GM10266 (cell line): ENCODE measurements around the gene CYBC1.

Source experiments
- DNase-seq: peaks from one replicate; pipeline ENCODE4 v3.0.0; 2012; ENCODE audit errors: extremely low spot score
- TF ChIP-seq, protein P1 (sequence below): IDR thresholded peaks from 2 replicates; pipeline ENCODE4 v1.5.1; 2012; ENCODE audit warnings: mild to moderate bottlenecking, low read depth; ENCODE audit not compliant: control insufficient read depth, insufficient read depth; ENCODE audit errors: missing control alignments

The CYBC1 gene

DNA sequence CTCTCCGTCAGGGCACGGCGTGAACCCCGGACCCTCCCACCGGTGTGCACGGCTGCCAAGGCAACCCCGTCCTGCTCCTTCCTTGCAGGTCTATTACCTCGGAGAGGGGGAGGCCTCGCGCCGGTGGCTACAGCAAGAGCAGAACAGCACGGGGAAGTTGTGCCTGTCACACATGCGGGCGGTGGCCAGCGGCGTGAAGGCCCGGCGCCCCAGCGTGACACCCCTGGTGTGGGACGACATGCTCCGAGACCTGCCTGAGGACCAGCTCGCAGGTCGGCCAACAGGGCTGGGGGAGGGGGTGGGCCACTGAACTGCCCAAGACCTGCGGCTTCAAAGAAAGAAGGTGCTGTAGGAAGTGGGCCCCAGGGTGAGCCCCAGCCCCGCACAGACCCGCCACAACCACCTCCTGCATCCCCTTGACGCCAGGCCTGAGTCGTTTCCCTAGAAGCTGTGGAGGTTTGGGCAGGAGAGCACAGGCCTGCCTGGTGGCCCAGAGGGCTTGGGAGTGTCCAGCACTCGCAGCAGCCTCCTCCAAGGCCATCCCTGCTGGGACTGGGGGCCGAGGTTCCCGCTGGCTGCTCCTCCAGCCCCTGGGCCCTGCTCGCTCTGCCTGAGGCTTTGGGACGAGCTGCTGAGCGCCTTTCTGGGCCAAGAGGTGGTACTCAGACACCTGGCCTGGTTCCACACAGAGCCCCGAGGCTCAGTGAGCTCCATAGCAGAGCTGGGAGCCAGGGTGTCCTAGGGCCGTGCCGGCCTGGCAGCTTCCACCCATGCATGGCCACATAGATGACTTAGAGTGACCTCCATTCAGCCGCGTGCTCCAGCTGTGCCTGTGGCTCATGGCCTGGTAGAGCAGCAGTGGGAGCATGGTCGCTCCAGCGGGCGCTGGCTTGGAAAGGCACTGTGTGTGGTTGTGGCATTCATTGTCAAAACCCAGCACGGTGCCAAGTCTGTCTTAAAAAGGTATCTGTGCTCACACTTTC is 14.7 kb downstream of the CYBC1 start:
- DNase-seq, result no peak
- TF ChIP-seq, protein P1, sequence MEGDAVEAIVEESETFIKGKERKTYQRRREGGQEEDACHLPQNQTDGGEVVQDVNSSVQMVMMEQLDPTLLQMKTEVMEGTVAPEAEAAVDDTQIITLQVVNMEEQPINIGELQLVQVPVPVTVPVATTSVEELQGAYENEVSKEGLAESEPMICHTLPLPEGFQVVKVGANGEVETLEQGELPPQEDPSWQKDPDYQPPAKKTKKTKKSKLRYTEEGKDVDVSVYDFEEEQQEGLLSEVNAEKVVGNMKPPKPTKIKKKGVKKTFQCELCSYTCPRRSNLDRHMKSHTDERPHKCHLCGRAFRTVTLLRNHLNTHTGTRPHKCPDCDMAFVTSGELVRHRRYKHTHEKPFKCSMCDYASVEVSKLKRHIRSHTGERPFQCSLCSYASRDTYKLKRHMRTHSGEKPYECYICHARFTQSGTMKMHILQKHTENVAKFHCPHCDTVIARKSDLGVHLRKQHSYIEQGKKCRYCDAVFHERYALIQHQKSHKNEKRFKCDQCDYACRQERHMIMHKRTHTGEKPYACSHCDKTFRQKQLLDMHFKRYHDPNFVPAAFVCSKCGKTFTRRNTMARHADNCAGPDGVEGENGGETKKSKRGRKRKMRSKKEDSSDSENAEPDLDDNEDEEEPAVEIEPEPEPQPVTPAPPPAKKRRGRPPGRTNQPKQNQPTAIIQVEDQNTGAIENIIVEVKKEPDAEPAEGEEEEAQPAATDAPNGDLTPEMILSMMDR, result no peak

DNA sequence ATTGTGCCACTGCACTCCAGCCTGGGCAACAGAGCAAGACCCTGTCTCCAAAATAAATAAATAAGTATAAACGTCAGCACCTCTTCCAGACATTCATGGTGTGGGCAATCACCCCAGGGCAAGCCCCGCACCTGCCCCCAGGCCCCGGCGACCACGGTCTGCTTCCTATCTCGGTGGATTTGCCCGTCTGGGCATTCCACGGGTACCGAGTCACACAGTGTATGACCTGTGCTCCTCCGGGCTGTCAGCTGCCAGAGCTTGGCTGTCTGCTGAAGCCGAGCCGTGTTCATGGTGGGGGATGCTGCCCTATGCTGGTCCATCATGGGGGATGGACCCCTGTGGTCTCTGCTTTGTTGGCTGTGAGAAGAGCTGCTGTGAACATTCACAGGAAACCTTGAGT is 15.4 kb downstream of the CYBC1 start:
- DNase-seq, result no peak
- TF ChIP-seq, protein P1, result no peak

DNA sequence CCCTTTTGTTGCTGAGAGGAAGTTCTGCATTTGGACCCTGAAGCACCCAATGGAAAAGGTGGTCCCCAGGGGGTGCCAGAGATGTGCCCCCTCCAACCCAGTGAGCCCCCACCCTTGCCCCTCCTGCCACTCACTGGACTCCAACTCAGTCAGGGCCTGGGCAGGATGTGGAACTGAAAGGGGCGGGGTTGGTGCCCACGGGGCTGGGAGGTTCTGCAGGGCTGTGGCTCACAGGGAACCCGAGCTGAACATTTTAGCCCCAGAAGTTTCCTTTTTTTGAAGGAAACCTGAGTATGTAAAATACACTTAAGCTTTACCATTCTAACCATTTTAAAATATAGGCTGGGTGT is 16.4 kb downstream of the CYBC1 start:
- DNase-seq, result no peak
- TF ChIP-seq, protein P1, result no peak

DNA sequence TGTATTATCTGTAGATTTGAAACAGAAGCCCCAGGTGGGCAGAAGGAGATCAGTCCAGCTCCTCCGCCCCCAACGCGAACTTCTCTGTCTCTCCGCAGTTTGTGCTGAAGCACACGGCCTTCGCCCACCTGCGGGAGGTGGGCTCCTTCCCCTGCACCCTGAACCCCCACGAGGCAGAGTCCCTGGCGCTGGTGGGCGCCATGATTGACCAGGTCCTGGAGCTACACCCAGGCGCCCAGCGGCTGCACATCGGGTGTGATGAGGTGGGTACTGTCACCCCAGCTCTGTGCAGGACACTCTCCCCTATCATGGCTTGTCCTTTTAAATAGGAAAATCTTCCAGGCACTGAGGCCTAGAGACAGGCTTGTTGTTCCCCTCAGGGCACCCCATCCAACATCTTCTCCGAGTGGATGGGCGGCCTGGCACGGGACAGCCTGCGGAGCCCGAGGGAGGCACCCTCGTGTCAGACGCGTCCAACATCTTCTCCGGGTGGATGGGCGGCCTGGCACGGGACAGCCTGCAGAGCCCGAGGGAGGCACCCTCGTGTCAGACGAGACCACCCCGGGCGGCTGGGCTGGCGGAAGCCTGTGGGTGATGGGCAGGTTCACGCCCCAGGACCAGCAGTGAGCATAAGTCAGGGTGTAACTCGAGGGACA is 16.9 kb downstream of the CYBC1 start:
- DNase-seq, result no peak
- TF ChIP-seq, protein P1, result no peak

DNA sequence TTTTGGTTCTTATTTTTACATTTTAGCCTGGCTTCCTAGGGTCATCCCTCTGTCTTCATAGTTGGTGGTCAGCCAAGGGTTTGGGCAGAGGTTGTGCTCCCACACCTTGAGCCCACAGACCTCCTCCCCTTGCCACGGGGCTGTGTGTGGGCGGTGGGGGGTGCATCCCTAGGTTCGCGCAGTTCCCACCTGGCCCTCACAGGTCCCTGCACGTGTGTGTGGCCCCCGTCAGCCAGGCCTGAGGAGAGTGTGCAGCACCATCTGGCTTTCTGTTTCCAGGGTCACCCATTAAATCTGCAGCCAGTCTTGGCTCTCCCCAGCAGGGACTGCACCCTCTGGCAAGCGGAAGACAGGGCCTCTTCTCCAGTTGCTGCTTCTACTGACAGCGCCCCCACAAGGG is 18.5 kb downstream of the CYBC1 start:
- TF ChIP-seq, protein P1, result no peak
- DNase-seq, result no peak

DNA sequence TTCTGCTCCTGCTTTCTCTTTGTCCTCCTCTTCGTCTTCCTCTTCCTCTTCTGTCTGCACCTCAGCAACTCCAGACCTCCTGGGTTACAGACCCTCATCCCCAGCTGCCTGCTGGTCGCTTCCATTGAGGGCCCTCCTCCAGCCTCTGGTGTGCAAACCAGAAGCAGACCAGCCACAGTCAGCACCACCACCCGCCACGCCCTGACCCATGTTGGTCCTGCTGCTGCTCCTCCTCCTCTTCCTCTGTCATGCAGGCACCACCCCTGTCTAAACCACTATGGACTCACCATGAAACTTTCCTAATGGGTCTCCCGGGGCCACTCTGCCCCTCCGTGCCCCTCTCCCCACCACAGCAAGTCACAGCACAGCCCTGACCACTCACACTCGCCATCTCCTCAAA is 20.7 kb downstream of the CYBC1 start:
- DNase-seq, result no peak
- TF ChIP-seq, protein P1, result no peak

DNA sequence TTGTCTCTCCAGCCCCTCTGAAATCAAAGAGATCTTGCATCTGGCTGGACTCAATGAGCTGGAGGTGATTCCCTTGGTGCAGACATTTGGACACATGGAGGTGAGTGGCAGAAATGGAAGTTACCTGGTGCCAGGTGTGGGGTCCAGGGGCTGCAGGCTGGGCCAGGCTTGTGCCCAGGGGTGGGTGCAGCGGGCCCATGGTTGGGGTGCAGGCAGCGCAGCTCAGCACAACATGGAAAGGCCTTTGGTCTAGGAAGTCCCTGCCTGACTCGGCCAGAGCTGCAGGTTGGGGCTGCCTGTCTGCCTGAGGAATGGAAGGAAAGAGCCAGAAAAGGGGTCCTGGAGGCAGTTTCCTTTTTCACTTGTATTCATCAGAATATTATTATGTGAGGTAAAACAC is 22.0 kb downstream of the CYBC1 start:
- TF ChIP-seq, protein P1, result no peak
- no peak for DNase-seq
